OCI-LY3 (cell line): ENCODE results near the gene FIGLA.

Experiments
- H2AFZ ChIP-seq: fragments of 200-600, 300-600 bp; shearing (Covaris generic); 2 replicates; pipeline ENCODE4 v1.6.0; 2014; ENCODE audit warnings: antibody characterized with exemption, low read depth, low read length
- H3K27ac ChIP-seq: fragments of 200-600, 300-600 bp; sonication (generic); 2 replicates; pipeline ENCODE4 v1.5.1; 2014; ENCODE audit warnings: mild to moderate bottlenecking, low read length, moderate library complexity, mixed read lengths
- H3K27me3 ChIP-seq: fragments of 200-600, 300-600 bp; sonication (generic); 2 replicates; pipeline ENCODE4 v1.6.1; 2014; ENCODE audit warnings: low read depth, low read length, mixed read lengths
- H3K36me3 ChIP-seq: fragments of 200-600, 300-600 bp; sonication (generic); replicated peaks from 2 replicates; pipeline ENCODE3; 2014; ENCODE audit warnings: low read depth, low read length, mixed read lengths
- H3K4me1 ChIP-seq: fragments of 300-600, 200-600 bp; sonication (generic); 2 replicates; pipeline ENCODE4 v1.6.1; 2014; ENCODE audit warnings: low read length, mixed read lengths
- H3K4me2 ChIP-seq: fragments of 200-600, 300-600 bp; sonication (generic); 2 replicates; pipeline ENCODE4 v1.6.1; 2014; ENCODE audit warnings: low read length, mixed read lengths
- H3K4me3 ChIP-seq: fragments of 300-600, 200-600 bp; sonication (generic); 2 replicates; pipeline ENCODE4 v1.5.1; 2014; ENCODE audit warnings: antibody characterized with exemption, mild to moderate bottlenecking, low read length, moderate library complexity
- H3K79me2 ChIP-seq: fragments of 300-600, 200-600 bp; shearing (Covaris generic); 2 replicates; pipeline ENCODE4 v1.6.1; 2014; ENCODE audit warnings: mild to moderate bottlenecking, low read length, mixed read lengths
- H3K9ac ChIP-seq: fragments of 300-600, 200-600 bp; shearing (Covaris generic); 2 replicates; pipeline ENCODE4 v1.6.0; 2014; ENCODE audit warnings: mild to moderate bottlenecking, low read length, moderate library complexity
- H3K9me3 ChIP-seq: fragments of 200-600, 300-600 bp; shearing (Covaris generic); 2 replicates; pipeline ENCODE4 v1.6.1; 2014; ENCODE audit warnings: low read length, mixed read lengths; ENCODE audit not compliant: insufficient read depth
- H4K20me1 ChIP-seq: fragments of 200-600, 300-600 bp; sonication (generic); 2 replicates; pipeline ENCODE4 v1.6.1; 2016; ENCODE audit warnings: low read length, mixed read lengths; ENCODE audit not compliant: insufficient read depth
- CTCF ChIP-seq: fragments of 200-600, 300-600 bp; sonication (generic); IDR thresholded peaks from 2 replicates; pipeline ENCODE4 v1.5.1; 2014; ENCODE audit warnings: antibody characterized with exemption, low read length, low read depth
- EZH2phosphoT487 ChIP-seq: fragments of 200-600 bp; shearing (Covaris generic); IDR thresholded peaks from 2 replicates; pipeline ENCODE4 v1.6.1; 2018; ENCODE audit warnings: antibody characterized with exemption, mixed run types, low read depth

FIGLA gene

GRCh38 chr2:70759446-70759845 lies 31.0 kb downstream of the FIGLA start:
- Histone ChIP-seq H3K27me3 (peaks cover 19% of the 10 kb centered on the region), H3K4me1 (no peaks in the 10 kb centered on the region), H2AFZ (no peak overlapping the region), H3K79me2 (no peaks in the 10 kb centered on the region), H3K27ac (no peak overlapping the region), H3K9ac (no peak overlapping the region), H3K9me3 (no peaks in the 10 kb centered on the region), H3K4me2 (no peak overlapping the region), H3K4me3 (no peak overlapping the region), H3K36me3 (no peaks in the 10 kb centered on the region), H4K20me1 (no peaks in the 10 kb centered on the region)
- TF ChIP-seq CTCF (no peak), EZH2phosphoT487 (no peak)

- no peak for TF ChIP-seq CTCF
- TF ChIP-seq EZH2phosphoT487, result no peak
- H3K79me2 ChIP-seq, result no peaks in the 10 kb centered on the region
Observed at GRCh38 chr2:70757966-70758365, 32.5 kb downstream of the FIGLA start.

GRCh38 chr2:70757360-70757759 lies 33.1 kb downstream of the FIGLA start:
- Histone ChIP-seq H3K27ac (no peak overlapping the region), H3K9ac (no peak overlapping the region), H3K79me2 (no peaks in the 10 kb centered on the region), H3K9me3 (no peaks in the 10 kb centered on the region), H3K36me3 (no peaks in the 10 kb centered on the region), H3K4me1 (no peaks in the 10 kb centered on the region), H3K27me3 (peaks cover 24% of the 10 kb centered on the region), H3K4me3 (no peak overlapping the region), H2AFZ (no peak overlapping the region), H4K20me1 (no peaks in the 10 kb centered on the region), H3K4me2 (no peak overlapping the region)
- no peak for TF ChIP-seq EZH2phosphoT487
- TF ChIP-seq CTCF, result no peak

More at GRCh38 chr2:70757966-70758365, 32.5 kb downstream of the FIGLA start:
- H4K20me1 ChIP-seq, result no peaks in the 10 kb centered on the region
- H3K4me2 ChIP-seq, result no peak overlapping the region
- H3K4me3 ChIP-seq, result no peak overlapping the region
- no peaks in the 10 kb centered on the region for H3K36me3 ChIP-seq
- H3K9ac ChIP-seq, result no peak overlapping the region
- H3K27me3 ChIP-seq, result peaks cover 24% of the 10 kb centered on the region
- H3K4me1 ChIP-seq, result no peaks in the 10 kb centered on the region
- no peaks in the 10 kb centered on the region for H3K9me3 ChIP-seq
- no peak overlapping the region for H2AFZ ChIP-seq
- no peak overlapping the region for H3K27ac ChIP-seq

GRCh38 chr2:70756128-70756527 lies 34.3 kb downstream of the FIGLA start:
- H3K4me1 ChIP-seq, result no peaks in the 10 kb centered on the region
- no peaks in the 10 kb centered on the region for H4K20me1 ChIP-seq
- H2AFZ ChIP-seq, result no peak overlapping the region
- H3K9ac ChIP-seq, result no peak overlapping the region
- no peak overlapping the region for H3K4me3 ChIP-seq
- TF ChIP-seq EZH2phosphoT487 (no peak), CTCF (no peak)
- H3K4me2 ChIP-seq, result no peak overlapping the region
- no peaks in the 10 kb centered on the region for H3K79me2 ChIP-seq
- H3K27ac ChIP-seq, result no peak overlapping the region
- peaks cover 29% of the 10 kb centered on the region for H3K27me3 ChIP-seq
- no peaks in the 10 kb centered on the region for H3K9me3 ChIP-seq
- H3K36me3 ChIP-seq, result no peaks in the 10 kb centered on the region
